OCI-LY7 (cell line): ENCODE measurements around the gene OPALIN. TPM values are rescaled to one million over a fixed set of nuclear protein-coding genes. Genes with fewer than 3 reads are reported as not detected.

Experiments
- BruUV-seq: library from RNA; stranded (reverse); fragments of 400-500 nt; replicated peaks from 2 replicates; lab custom pipeline; 2021; lab: Mats Ljungman, UMichigan
- CTCF ChIA-PET: fragments of 300-600 bp; sonication (Branson Sonifier 250); formaldehyde crosslinking; loops from one replicate; lab custom pipeline; 2022; ENCODE audit warnings: antibody characterized with exemption; ENCODE audit not compliant: unreplicated experiment; lab: Charles Lee
- POLR2A ChIA-PET: fragments of 300-600 bp; sonication (Branson Sonifier 250); formaldehyde crosslinking; loops from one replicate; lab custom pipeline; 2022; ENCODE audit warnings: antibody characterized with exemption; lab: Charles Lee
- DNase-seq: peaks from one replicate; pipeline ENCODE4 v3.0.0-alpha.2; 2015; ENCODE audit warnings: low spot score
- H2AFZ ChIP-seq: fragments of 200-600 bp; sonication (generic), shearing (Covaris generic); 2 replicates; pipeline ENCODE4 v1.6.1; 2014; ENCODE audit warnings: mild to moderate bottlenecking, antibody characterized with exemption, low read length, moderate library complexity
- H3K27ac ChIP-seq: fragments of 200-600 bp; sonication (generic); 2 replicates; pipeline ENCODE4 v1.5.1; 2014; ENCODE audit warnings: mixed run types, low read depth, mild to moderate bottlenecking, moderate library complexity, low read length, inconsistent platforms; ENCODE audit not compliant: poor library complexity, severe bottlenecking
- H3K36me3 ChIP-seq: fragments of 200-600 bp; sonication (generic); 2 replicates; pipeline ENCODE4 v1.6.1; 2014; ENCODE audit warnings: mild to moderate bottlenecking, antibody characterized with exemption, low read length, moderate library complexity, mixed read lengths; ENCODE audit not compliant: insufficient read depth
- H3K4me1 ChIP-seq: fragments of 200-600 bp; sonication (generic); 2 replicates; pipeline ENCODE4 v1.5.1; 2014; ENCODE audit warnings: mild to moderate bottlenecking, low read length; ENCODE audit not compliant: insufficient read depth, poor library complexity, severe bottlenecking
- H3K4me2 ChIP-seq: fragments of 200-600 bp; sonication (generic); 2 replicates; pipeline ENCODE4 v1.6.1; 2014; ENCODE audit warnings: mild to moderate bottlenecking, low read length
- H3K4me3 ChIP-seq: fragments of 200-600 bp; sonication (generic); 2 replicates; pipeline ENCODE4 v1.5.1; 2014; ENCODE audit warnings: mild to moderate bottlenecking, low read depth, low read length; ENCODE audit not compliant: poor library complexity, severe bottlenecking
- H3K79me2 ChIP-seq: fragments of 200-600 bp; sonication (generic); 2 replicates; pipeline ENCODE4 v1.6.1; 2016; ENCODE audit warnings: low read depth, mild to moderate bottlenecking, low read length, moderate library complexity, mixed read lengths; ENCODE audit not compliant: insufficient read depth
- H3K9me2 ChIP-seq: fragments of 200-600 bp; sonication (generic); 2 replicates; pipeline ENCODE4 v1.6.1; 2016; ENCODE audit warnings: mild to moderate bottlenecking, low read length, mixed read lengths; ENCODE audit not compliant: insufficient read depth
- H3K9me3 ChIP-seq: fragments of 200-600 bp; sonication (generic); 2 replicates; pipeline ENCODE4 v1.6.1; 2014; ENCODE audit warnings: mild to moderate bottlenecking, mixed run types, low read length, mixed read lengths
- H4K20me1 ChIP-seq: fragments of 200-600 bp; sonication (generic); 2 replicates; pipeline ENCODE4 v1.6.1; 2014; ENCODE audit warnings: mild to moderate bottlenecking, antibody characterized with exemption, low read length, moderate library complexity, mixed read lengths; ENCODE audit not compliant: insufficient read depth
- EZH2phosphoT487 ChIP-seq: fragments of 200-600 bp; sonication (generic); IDR thresholded peaks from 2 replicates; pipeline ENCODE4 v1.6.1; 2018; ENCODE audit warnings: low read depth, borderline replicate concordance, mild to moderate bottlenecking, mixed run types, antibody characterized with exemption, low read length, moderate library complexity, mixed read lengths
- intact Hi-C: fragments of 100-400 bp; cut with micrococcal nuclease; formaldehyde crosslinking; loops from one replicate; pipeline ENCODE4 v1.10.0; 2022; ENCODE audit not compliant: unreplicated experiment
- total RNA-seq, 2 experiments: library from RNA; depleted of rRNA in 1 of 2; stranded (reverse); fragments of >200 nt in 1 of 2; shearing (Covaris generic) in 1 of 2; gene quantifications; 2 replicates each; pipeline ENCODE4 v1.2.3, GENCODE V29; 2014 to 2022
- TF ChIP-seq, protein P1 (sequence below): fragments of 200-600 bp; sonication (generic); conservative IDR thresholded peaks from 2 replicates; pipeline ENCODE4 v1.5.1; 2014; ENCODE audit warnings: mild to moderate bottlenecking, antibody characterized with exemption, low read length, moderate library complexity, mixed read lengths

The OPALIN gene
- total RNA-seq, 2 experiments from 2014 or later = not detected

DNA sequence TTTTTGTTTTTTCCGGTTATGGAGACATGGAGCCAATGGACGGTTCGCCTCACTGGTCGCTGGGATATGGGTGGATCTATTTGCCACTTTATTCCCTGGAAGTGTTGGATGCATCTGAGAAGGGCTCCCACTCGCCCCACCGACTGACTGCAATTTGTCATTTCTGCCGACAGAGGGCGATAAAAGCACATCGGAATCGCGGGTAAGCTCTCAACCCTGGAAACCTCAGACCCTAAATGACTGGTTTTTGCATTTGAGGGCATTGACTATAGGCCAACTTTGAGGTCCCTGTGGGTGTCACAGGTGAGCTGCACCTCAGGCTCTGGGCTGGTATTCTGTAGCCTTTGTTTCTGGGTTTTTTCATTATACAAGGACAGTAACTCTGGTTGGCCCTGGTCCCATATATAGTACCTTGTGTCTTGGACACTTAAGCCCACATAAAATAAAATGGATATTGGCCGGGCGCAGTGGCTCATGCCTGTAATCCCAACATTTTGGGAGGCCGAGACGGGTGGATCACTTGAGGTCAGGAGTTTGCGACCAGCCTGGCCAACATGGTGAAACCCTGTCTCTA lies 11.9 kb upstream of the OPALIN start:
- TF ChIP-seq, protein P1, sequence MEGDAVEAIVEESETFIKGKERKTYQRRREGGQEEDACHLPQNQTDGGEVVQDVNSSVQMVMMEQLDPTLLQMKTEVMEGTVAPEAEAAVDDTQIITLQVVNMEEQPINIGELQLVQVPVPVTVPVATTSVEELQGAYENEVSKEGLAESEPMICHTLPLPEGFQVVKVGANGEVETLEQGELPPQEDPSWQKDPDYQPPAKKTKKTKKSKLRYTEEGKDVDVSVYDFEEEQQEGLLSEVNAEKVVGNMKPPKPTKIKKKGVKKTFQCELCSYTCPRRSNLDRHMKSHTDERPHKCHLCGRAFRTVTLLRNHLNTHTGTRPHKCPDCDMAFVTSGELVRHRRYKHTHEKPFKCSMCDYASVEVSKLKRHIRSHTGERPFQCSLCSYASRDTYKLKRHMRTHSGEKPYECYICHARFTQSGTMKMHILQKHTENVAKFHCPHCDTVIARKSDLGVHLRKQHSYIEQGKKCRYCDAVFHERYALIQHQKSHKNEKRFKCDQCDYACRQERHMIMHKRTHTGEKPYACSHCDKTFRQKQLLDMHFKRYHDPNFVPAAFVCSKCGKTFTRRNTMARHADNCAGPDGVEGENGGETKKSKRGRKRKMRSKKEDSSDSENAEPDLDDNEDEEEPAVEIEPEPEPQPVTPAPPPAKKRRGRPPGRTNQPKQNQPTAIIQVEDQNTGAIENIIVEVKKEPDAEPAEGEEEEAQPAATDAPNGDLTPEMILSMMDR = peak; percentile 95
- TF ChIP-seq EZH2phosphoT487 = no peak
- Histone ChIP-seq H3K4me3 (no peak overlapping the region), H3K36me3 (no peaks in the 10 kb centered on the region), H2AFZ (no peak overlapping the region), H3K4me1 (peaks cover 6% of the 10 kb centered on the region), H3K4me2 (no peak overlapping the region), H3K27ac (no peak overlapping the region), H3K9me3 (no peaks in the 10 kb centered on the region), H3K79me2 (no peaks in the 10 kb centered on the region), H3K9me2 (no peaks in the 10 kb centered on the region), H4K20me1 (no peaks in the 10 kb centered on the region)
- intact Hi-C loops = no loop called here
- ChIA-PET POLR2A (no interaction called here), CTCF (interaction anchor here (0.6 kb wide), 1 partner anchor 363 kb away, joined by 5 read pairs; no protein-coding TSS in a partner anchor)
- BruUV-seq = no TSS peak
- DNase-seq = peak; percentile 63

GRCh38 chr10:96369890-96370583 lies 11.2 kb upstream of the OPALIN start:
- H3K36me3 ChIP-seq = no peaks in the 10 kb centered on the region
- POLR2A ChIA-PET = no interaction called here
- peaks cover 4% of the 10 kb centered on the region for H3K4me1 ChIP-seq
- no TSS peak for BruUV-seq
- no peak for DNase-seq
- H3K4me2 ChIP-seq = no peak overlapping the region
- no peaks in the 10 kb centered on the region for H4K20me1 ChIP-seq
- no peaks in the 10 kb centered on the region for H3K9me2 ChIP-seq
- no peaks in the 10 kb centered on the region for H3K79me2 ChIP-seq
- no peak overlapping the region for H2AFZ ChIP-seq
- TF ChIP-seq, protein P1 = no peak
- TF ChIP-seq EZH2phosphoT487 = no peak
- H3K9me3 ChIP-seq = no peaks in the 10 kb centered on the region
- intact Hi-C loops = no loop called here
- H3K27ac ChIP-seq = no peak overlapping the region
- H3K4me3 ChIP-seq = no peak overlapping the region
- CTCF ChIA-PET = no interaction called here

- no peaks in the 10 kb centered on the region for H3K9me3 ChIP-seq
- no peaks in the 10 kb centered on the region for H3K36me3 ChIP-seq
- H3K27ac ChIP-seq = no peak overlapping the region
- H3K9me2 ChIP-seq = no peaks in the 10 kb centered on the region
- ChIA-PET POLR2A (interaction anchor here (0.7 kb wide), 1 partner anchor 79 kb away, joined by 4 read pairs; no protein-coding TSS in a partner anchor), CTCF (no interaction called here)
- no peaks in the 10 kb centered on the region for H4K20me1 ChIP-seq
- DNase-seq = no peak
- H3K4me2 ChIP-seq = no peak overlapping the region
- no TSS peak for BruUV-seq
- no peaks in the 10 kb centered on the region for H3K4me1 ChIP-seq
- no peaks in the 10 kb centered on the region for H3K79me2 ChIP-seq
- no peak overlapping the region for H2AFZ ChIP-seq
- no peak for TF ChIP-seq EZH2phosphoT487
- TF ChIP-seq, protein P1 = no peak
- H3K4me3 ChIP-seq = no peak overlapping the region
- intact Hi-C loops = no loop called here
Measured at GRCh38 chr10:96368971-96369370, 10.2 kb upstream of the OPALIN start.
